Osteocyte (in vitro differentiated cells): ENCODE results near the gene MISFA. TPM values are rescaled to one million over a fixed set of nuclear protein-coding genes. Genes with fewer than 3 reads are reported as not detected.
"Not testable (repeated sequence)": the region's sequence is repeated elsewhere in the genome, so short reads cannot be mapped to it uniquely, and the experiment has no call there.

Source experiments
- DNase-seq: peaks from one replicate; pipeline ENCODE4 v3.0.0; 2021; ENCODE audit warnings: mixed read lengths; ENCODE audit not compliant: unreplicated experiment; ENCODE audit errors: extremely low spot score
- H3K27ac Mint-ChIP-seq: one replicate; pipeline ENCODE4 v1.8.0; 2021; ENCODE audit warnings: mild to moderate bottlenecking, mixed read lengths; ENCODE audit not compliant: unreplicated experiment
- H3K27me3 Mint-ChIP-seq: one replicate; pipeline ENCODE4 v1.8.0; 2021; ENCODE audit warnings: mixed read lengths; ENCODE audit not compliant: unreplicated experiment
- H3K36me3 Mint-ChIP-seq: one replicate; pipeline ENCODE4 v1.8.0; 2021; ENCODE audit warnings: mixed read lengths; ENCODE audit not compliant: unreplicated experiment
- H3K4me1 Mint-ChIP-seq: one replicate; pipeline ENCODE4 v1.8.0; 2021; ENCODE audit warnings: mixed read lengths; ENCODE audit not compliant: unreplicated experiment
- H3K4me3 Mint-ChIP-seq: one replicate; pipeline ENCODE4 v1.8.0; 2021; ENCODE audit warnings: mild to moderate bottlenecking, moderate library complexity, mixed read lengths; ENCODE audit not compliant: unreplicated experiment
- H3K9me3 Mint-ChIP-seq: one replicate; pipeline ENCODE4 v1.8.0; 2021; ENCODE audit warnings: mixed read lengths; ENCODE audit not compliant: unreplicated experiment
- total RNA-seq: library from RNA; stranded (reverse); gene quantifications from 2 replicates; pipeline ENCODE4 v1.2.1, GENCODE V29; 2021
- TF ChIP-seq, protein P1 (sequence below): fragments of 200-600 bp; sonication (generic); IDR thresholded peaks from 2 replicates; pipeline ENCODE4 v1.5.0; 2021; ENCODE audit warnings: antibody characterized with exemption, mild to moderate bottlenecking, moderate library complexity

The MISFA gene
- total RNA-seq, 1 donor from 2014 or later: 3.0 TPM

DNA sequence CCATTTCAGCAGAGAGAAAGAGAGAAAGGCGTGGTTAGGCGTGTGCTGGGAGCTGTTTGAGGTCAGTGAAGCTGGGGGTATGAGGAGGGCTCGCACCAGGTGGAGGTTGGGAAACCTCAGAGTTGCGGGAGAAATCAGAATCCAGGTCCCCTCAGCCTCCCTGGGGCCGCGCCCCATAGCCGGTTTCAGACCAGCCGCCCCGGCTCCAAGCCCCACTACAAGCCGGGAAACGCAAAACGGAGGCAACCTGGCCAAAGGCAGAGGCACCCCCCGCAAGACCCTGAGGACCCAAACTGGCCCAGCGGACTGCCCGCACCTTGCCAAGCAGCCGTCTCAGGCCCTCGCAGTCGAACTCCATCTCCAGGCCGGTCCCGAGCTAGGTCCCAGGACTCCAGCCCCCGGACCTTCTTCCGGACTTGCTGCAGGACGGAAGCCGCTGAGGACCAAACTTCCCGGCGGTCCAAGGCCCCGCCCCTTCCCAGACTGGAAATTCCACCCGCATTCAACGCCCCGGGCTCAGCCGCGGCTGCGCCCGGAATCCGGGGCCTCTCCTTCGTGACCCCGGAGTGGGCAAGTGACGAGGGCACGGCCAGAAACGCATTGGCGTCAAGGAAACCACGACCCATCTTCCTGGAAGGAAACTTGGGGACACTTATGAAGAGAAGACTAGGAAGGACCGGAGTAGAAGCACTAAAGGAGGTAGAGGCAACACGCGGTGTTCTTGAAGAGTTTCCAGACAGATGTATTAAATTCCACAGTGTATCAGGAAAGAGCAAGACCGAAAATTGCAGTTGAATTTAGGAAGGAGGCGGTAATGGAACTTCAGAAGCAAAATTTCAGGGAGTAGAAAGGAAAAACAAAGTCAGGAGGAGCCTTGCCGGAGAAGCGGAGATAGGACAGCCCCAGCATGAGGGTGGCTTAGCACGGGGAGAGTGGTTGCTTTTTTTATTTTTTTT lies 11.0 kb upstream of the MISFA start, which contains the start of gene UEVLD:
UEVLD (minus strand) TSS at position 438 of the 956 bp plus-strand sequence; CDS start at position 358, 80 bp downstream.
- TF ChIP-seq, protein P1, sequence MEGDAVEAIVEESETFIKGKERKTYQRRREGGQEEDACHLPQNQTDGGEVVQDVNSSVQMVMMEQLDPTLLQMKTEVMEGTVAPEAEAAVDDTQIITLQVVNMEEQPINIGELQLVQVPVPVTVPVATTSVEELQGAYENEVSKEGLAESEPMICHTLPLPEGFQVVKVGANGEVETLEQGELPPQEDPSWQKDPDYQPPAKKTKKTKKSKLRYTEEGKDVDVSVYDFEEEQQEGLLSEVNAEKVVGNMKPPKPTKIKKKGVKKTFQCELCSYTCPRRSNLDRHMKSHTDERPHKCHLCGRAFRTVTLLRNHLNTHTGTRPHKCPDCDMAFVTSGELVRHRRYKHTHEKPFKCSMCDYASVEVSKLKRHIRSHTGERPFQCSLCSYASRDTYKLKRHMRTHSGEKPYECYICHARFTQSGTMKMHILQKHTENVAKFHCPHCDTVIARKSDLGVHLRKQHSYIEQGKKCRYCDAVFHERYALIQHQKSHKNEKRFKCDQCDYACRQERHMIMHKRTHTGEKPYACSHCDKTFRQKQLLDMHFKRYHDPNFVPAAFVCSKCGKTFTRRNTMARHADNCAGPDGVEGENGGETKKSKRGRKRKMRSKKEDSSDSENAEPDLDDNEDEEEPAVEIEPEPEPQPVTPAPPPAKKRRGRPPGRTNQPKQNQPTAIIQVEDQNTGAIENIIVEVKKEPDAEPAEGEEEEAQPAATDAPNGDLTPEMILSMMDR: no peak
- Mint-ChIP-seq H3K36me3 (no peaks in the 10 kb centered on the region), H3K9me3 (no peaks in the 10 kb centered on the region), H3K4me3 (no peak within 1 kb of the TSS), H3K4me1 (peaks cover 4% of the 10 kb centered on the region), H3K27ac (no peak within 1 kb of the TSS), H3K27me3 (no peaks in the 10 kb centered on the region)
- peak; percentile 96 for DNase-seq

DNA sequence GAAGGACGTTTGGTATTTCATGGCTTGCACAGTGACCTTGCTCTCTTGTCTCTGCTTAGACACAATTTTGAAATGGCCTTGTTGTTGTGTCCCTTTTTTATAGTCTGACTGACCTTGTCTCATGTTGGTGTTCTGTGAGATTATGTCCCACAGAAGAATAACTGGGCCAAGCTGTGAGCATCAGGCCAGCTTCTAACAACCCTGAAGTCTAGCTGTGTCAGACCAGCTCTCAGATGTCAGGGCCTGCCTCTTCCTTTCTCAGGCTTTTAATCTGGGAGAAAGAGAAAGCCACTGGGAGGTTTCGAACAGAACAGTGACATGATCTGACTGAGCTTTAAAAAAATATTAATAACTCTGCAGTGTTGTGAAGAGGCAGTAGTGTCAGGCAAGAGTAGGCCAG lies 9.0 kb upstream of the MISFA start:
- DNase-seq: no peak
- Mint-ChIP-seq H3K36me3 (no peaks in the 10 kb centered on the region), H3K4me1 (peaks cover 6% of the 10 kb centered on the region), H3K4me3 (no peak overlapping the region), H3K9me3 (no peaks in the 10 kb centered on the region), H3K27ac (no peak overlapping the region), H3K27me3 (no peaks in the 10 kb centered on the region)
- TF ChIP-seq, protein P1: no peak

DNA sequence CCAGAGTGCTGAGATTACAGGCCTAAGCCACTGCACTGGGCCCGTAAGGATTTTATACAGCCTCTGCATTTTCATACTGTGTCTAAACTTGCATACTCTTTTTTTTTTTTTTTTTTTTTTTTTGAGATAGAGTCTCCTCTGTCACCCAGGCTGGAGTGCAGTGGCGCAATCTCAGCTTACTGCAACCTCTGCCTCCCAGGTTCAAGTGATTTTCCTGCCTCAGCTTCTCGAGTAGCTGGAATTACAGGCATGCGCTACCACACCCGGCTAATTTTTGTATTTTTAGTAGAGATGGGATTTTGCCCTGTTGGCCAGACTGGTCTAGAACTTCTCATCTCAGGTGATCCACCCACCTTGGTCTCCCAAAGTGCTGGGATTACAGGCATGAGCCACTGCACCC lies 5.5 kb upstream of the MISFA start:
- not testable (repeated sequence) for H3K27ac Mint-ChIP-seq, H3K36me3 Mint-ChIP-seq, H3K4me1 Mint-ChIP-seq, DNase-seq, H3K4me3 Mint-ChIP-seq, H3K9me3 Mint-ChIP-seq, H3K27me3 Mint-ChIP-seq

DNA sequence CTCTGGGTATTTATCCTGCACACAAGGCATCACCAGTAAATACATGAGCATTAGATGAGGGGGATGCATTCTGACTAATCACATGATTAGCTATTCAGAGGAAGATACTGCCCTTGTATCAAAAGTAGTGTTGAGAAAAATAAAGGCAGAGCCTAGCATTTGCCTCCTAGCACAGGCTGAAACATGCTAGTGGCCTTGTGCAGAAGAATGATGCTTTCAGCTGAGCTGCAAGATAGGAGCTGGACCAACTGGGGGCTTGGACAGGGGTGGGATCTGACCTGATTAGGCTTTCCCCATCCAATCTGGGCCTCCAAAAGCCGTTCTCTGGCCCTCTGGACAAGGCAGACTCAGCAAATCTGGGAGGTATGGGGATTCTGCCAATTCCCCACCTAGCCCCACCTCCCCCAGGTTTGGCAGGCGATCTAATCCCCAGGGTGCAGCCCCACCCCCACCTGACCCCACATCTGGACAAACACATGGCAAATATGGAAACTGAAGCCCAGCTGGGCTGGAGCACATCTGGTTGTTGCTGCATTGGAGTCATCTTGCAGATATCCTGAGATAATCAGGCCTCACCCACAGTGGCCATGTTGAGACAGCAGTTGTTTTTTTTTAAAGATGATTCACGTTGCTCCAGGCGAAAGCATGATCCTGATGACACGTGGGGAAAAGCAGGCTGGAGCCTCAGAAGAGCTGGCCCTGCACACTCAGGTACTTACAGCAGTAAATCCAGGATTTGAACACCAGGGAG lies 4.4 kb upstream of the MISFA start:
- no peak for DNase-seq
- Mint-ChIP-seq H3K27ac (no peak overlapping the region), H3K9me3 (no peaks in the 10 kb centered on the region), H3K27me3 (no peaks in the 10 kb centered on the region), H3K4me1 (peaks cover 6% of the 10 kb centered on the region), H3K4me3 (no peak overlapping the region), H3K36me3 (peaks cover 6% of the 10 kb centered on the region)
- TF ChIP-seq, protein P1: no peak

DNA sequence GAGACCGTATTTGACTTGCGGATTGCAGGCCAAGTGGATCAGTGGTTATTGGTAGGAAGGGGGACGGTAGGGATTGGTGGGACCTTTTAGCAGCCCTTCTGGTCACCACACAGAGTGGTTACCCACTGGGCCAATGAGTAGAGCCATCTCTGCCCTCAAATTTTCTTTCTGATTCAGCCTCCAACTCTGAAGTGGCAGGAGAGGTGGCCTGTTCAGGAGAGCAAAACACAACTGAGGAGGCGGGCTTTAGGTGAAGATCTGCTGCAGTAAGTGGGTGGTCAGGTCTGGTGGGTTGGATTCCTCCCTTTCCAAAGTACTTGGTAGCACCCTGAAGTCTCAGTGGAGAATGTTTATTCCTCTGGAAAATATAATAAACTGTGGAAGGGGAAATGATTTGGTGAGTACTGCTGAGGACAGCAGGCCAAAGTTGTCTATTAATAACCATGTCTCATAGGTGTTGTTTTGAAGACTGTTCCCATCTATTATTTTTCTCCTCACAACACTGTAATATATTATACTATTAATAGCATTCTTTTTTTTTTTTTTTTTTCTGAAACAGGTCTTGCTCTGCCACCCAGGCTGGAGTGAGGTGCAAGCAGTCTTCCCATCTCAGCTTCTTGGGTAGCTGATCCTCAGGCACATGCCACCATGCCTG lies 1.5 kb downstream of the MISFA start:
- DNase-seq: no peak

More for the DNA sequence above, 1.5 kb downstream of the MISFA start:
- TF ChIP-seq, protein P1: no peak
- H3K36me3 Mint-ChIP-seq: peaks cover 11% of the 10 kb centered on the region
- no peaks in the 10 kb centered on the region for H3K9me3 Mint-ChIP-seq
- H3K4me1 Mint-ChIP-seq: peaks cover 8% of the 10 kb centered on the region
- H3K27me3 Mint-ChIP-seq: no peaks in the 10 kb centered on the region
- no peak overlapping the region for H3K4me3 Mint-ChIP-seq
- no peak overlapping the region for H3K27ac Mint-ChIP-seq
